Hematopoietic multipotent progenitor cell treated with erythropoietin and hydrocortisone succinate and interleukin-3 and kit ligand, for 4 days (in vitro differentiated cells): ENCODE measurements around the gene ST7.

Experiments used
- DNase-seq: peaks from one replicate; pipeline ENCODE4 v3.0.0-alpha.2; 2015

Gene ST7

GRCh38 chr7:117165656-117166055, 212.4 kb downstream of the ST7 start:
- DNase-seq, result no peak

GRCh38 chr7:117169907-117170306, 216.6 kb downstream of the ST7 start:
- no peak for DNase-seq

- DNase-seq, result no peak
Observed at GRCh38 chr7:117171106-117171505, 217.8 kb downstream of the ST7 start.

- DNase-seq, result no peak
Observed at GRCh38 chr7:117172283-117172682, 219.0 kb downstream of the ST7 start.

- DNase-seq, result no peak
Observed at GRCh38 chr7:117173035-117173770, 219.9 kb downstream of the ST7 start.

GRCh38 chr7:117176206-117176605, 222.9 kb downstream of the ST7 start:
- DNase-seq, result no peak

- no peak for DNase-seq
Observed at GRCh38 chr7:117178600-117178999, 225.3 kb downstream of the ST7 start.

GRCh38 chr7:117179701-117180100, 226.4 kb downstream of the ST7 start:
- no peak for DNase-seq

- DNase-seq, result no peak
Observed at GRCh38 chr7:117183729-117184128, 230.4 kb downstream of the ST7 start.

- peak; percentile 72 for DNase-seq
Observed at GRCh38 chr7:117184367-117184766, 231.1 kb downstream of the ST7 start.

- DNase-seq, result peak; percentile 49
Observed at GRCh38 chr7:117185124-117185523, 231.8 kb downstream of the ST7 start.

GRCh38 chr7:117186218-117187010, 233.1 kb downstream of the ST7 start:
- peak; percentile 74 for DNase-seq

GRCh38 chr7:117188376-117188775, 235.1 kb downstream of the ST7 start:
- peak; percentile 67 for DNase-seq

- DNase-seq, result no peak
Observed at GRCh38 chr7:117188949-117189592, 235.8 kb downstream of the ST7 start.

GRCh38 chr7:117190104-117190503, 236.8 kb downstream of the ST7 start:
- DNase-seq, result no peak

GRCh38 chr7:117190746-117191435, 237.6 kb downstream of the ST7 start:
- no peak for DNase-seq

GRCh38 chr7:117192108-117192507, 238.8 kb downstream of the ST7 start:
- no peak for DNase-seq

- peak; percentile 10 for DNase-seq
Observed at GRCh38 chr7:117193564-117193963, 240.3 kb downstream of the ST7 start.

- no peak for DNase-seq
Observed at GRCh38 chr7:117194445-117194844, 241.1 kb downstream of the ST7 start.

- DNase-seq, result no peak
Observed at GRCh38 chr7:117195361-117196029, 242.2 kb downstream of the ST7 start.

GRCh38 chr7:117200132-117200531, 246.8 kb downstream of the ST7 start:
- no peak for DNase-seq

GRCh38 chr7:117200786-117201458, 247.6 kb downstream of the ST7 start:
- DNase-seq, result no peak
